Stimulated activated CD8-positive, alpha-beta memory T cell treated with anti-CD3 and anti-CD28 coated beads, Interleukin-4, amount 100 ng/mL, for 4 hours (primary cell): ENCODE results near the gene ERBB4.
"Not testable (repeated sequence)": the region's sequence is repeated elsewhere in the genome, so short reads cannot be mapped to it uniquely, and the experiment has no call there.

Experiments
- DNase-seq, 2 donors: peaks; one replicate each; pipeline ENCODE4 v3.0.0-alpha.2; 2020; ENCODE audit warnings: low read depth in 2 of 2, low spot score in 1 of 2

The ERBB4 gene

DNA sequence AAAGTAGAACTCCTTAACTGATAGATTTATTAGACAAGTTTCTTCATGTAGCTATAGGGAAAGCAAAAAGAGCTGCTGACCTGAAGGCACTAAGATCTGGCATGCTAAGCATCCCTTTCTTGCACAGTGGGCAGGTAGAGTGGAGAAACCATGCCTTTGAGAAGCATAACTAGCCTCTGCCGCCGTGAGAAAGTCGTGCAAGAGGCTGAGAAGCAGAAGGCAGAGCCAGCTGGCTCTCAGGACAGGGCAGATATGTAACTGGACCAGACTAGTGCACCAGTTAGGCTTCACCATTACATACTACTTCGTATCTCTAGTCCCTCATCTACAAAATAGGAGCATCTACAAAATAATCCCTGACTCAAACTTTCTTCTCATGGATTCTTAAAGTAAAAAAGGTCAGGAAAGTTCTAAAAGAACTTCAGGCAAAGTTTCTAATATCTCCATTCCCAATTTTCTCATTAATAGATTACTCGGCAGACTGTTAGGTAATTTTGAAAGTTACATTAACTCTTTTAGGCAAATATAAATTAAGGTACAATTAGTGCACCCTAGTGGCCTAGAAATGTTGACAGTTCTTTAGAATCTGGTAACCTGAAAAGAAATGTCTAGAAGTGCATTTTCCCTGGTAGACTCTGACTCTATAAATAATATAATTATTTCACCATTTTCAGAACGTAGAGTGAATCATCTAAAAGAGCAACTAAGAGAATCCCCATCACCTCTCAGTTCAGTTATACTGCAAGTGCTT is 10.3 kb downstream of the ERBB4 start:
- no peak for DNase-seq

GRCh38 chr2:212526059-212526458 is 12.5 kb downstream of the ERBB4 start:
- no peak for DNase-seq

GRCh38 chr2:212523756-212524155 is 14.8 kb downstream of the ERBB4 start:
- no peak for DNase-seq

GRCh38 chr2:212520340-212520739 is 18.3 kb downstream of the ERBB4 start:
- no peak for DNase-seq

DNA sequence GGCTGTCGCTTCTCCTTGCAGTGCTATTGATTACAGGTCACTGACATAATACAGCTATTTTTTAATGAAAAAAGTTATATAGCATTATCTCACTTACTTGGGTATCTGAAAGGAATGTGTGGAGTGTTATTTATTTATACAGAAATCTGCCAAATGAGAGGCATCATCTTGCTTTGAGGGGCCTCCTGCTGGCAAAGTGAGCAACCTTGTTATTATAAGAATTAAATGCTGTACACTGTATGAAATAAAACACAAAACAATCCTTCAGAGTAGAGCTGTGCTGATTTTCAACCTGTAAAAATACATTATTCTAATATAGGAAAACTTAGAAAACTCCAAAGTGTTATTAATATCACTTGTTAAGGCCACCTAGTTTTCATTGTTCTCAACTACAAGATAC is 20.9 kb downstream of the ERBB4 start:
- DNase-seq, result no peak

GRCh38 chr2:212505586-212505985 is 33.0 kb downstream of the ERBB4 start:
- no peak for DNase-seq

- no peak for DNase-seq
Observed at GRCh38 chr2:212495046-212495445, 43.6 kb downstream of the ERBB4 start.

DNA sequence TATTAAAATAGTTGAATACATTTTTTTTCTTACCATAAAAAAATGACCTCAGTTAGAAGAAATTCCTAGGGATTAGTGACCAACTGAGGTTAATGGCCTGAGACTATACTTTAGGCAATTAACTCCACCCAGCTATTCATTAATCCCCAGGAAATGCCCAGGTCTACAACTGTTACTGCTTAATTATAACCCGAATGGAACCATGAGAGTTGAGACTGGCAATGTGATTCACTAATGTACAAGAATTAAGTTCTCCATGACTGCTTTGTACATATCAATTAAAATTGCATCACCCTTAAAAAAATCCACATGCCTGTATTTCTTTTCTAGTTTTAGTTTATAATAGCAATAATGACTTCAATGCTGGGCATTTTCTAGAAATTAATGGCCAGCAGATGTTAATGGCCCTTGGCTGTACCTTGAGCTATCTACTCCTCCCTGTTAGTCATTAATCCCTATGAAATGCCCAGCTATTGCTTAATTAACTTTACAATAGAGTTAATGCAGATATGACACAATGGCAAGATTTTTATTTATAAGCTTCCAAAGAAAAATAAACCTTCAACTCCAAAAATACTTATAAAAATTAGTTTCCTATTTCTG is 44.1 kb downstream of the ERBB4 start:
- no peak for DNase-seq

DNA sequence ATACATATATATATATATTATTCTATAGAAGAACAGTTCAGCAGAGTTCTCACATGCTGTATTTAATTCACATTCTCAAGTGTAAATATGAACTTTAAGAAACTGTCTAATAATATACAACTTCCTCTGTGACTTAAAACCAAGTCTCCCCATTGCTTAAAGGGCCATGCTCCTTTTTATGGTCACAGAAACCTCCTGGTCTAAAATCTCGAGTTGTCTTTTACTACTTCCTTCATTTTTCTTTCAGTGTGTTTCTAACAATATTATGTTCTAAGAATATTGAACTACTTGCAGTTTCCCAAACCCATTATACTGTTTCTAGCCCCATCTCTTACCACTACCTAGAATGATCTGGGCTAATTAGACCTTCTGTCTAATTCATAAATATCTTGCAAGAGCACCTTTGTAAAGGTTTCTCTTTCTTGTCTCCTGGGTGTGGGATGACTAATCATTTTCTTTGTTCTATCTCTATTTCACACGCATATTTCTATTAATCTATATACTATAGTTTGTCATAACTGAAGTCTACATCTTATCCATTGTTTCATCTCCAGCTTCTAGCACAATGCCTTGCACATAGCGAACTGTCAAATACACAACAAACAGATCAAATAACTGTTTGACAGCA is 48.8 kb downstream of the ERBB4 start:
- DNase-seq, result no peak

DNA sequence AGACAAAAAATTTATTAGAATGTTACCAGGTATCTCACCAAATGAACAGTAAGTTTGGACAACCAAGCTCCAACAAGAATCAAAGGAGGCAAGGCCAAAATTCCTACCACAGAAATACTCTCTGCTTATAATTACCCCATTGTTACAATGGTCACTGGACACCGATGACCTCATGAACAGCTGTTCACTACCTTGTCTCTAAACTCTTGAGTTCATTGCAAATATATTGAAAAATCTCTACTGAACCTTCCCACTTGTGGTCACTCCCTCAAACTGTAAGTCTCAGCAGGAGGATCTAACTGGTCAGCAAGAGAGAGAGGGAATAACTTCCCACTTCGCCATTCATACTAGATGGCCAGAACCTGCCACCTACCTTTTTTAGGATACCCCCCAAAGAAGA is 50.0 kb downstream of the ERBB4 start:
- DNase-seq, result no peak

DNA sequence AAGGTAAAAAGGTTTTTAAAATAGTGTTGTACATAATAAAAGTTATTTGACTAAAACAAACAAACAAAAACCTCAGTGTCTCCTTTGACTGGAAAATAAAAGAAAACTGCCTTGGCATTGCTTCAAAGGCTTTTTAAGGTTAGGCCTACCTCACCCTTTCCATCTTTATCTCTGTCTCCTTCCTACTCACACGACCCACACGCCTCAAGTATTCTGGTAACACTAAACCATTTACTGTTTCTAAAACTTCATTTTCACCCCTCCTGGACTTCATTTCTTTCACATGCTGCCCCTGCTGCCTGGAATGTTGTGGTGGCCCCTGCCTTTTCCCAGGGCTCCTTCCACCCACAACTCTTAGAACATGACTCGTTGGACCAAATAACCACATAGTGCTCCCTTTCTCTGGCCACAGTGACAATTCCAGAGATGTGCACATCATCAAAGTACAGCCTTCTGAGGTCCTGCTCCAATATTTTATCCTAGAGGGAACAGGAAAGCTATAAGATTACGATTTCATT is 54.0 kb downstream of the ERBB4 start:
- DNase-seq, result no peak

DNA sequence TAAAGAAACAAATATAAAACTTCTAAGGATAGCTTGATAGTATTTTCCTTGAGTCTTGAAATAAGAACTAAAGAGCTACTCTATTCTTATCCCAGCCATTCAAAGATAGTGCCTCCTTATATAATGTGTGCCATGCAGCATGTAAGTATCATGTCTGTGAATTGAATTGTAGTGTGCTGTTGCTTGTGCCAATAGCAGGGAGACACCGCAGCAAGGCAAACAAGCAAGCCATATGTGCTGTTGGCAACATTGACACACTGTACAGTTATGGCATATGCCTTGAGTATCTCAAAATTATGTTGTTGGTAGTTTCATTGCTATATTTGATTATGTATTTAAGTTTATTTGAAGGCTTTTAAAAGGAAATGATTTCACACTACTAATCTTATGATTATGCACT is 58.2 kb downstream of the ERBB4 start:
- no peak for DNase-seq

DNA sequence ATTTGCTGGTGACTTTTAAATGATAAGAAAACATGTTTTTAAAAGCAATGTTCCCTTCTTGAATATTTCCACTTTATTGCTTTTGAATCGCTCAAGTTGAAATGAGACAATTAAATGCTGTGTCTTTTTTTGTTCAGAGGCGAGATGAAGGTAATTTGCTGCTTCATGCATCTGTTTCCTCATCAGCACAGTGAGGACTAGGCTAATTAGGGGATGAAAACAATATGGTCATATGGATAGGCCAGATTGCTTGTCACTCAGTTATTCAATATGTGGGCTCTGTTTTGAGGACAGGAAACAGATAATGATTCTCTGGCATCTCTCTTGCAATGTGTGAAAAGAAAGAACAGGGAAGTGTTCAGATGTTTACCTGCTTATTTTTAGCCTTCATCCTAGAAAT is 61.0 kb downstream of the ERBB4 start:
- DNase-seq, result no peak

DNA sequence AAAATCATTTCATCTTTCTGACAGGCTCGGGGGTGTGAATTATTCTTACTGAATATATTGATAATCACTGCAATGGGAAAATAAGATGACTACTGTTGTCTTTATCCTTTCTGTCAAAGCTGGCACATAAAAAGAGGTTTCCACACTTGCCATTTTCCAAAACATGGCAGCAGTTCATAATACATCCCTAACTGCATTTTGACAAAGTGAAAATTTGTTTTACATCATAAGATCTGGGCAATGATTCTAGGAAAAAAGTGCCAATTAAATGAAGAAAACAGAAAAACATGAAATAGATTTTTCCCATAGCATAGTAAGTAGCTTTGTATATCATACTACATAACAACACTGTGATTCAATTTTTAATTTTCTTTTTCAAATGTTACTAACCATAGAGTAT is 65.4 kb downstream of the ERBB4 start:
- DNase-seq, result no peak

DNA sequence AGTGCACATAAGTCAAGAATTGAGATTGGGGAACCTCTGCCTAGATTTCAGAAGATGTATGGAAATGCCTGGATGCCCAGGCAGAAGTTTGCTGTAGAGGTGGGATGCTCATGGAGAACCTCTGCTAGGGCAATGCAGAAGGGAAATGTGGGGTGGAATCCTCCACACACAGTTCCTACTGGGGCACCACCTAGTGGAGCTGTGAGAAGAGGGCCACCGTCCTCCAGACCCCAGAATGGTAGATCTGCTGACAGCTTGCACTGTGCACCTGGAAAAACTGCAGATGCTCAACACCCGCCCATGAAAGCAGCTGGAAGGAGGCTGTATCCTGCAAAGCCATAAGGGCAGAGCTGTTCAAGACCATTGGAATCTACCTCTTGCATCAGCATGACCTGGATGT is 71.1 kb downstream of the ERBB4 start:
- not testable (repeated sequence) for DNase-seq

- DNase-seq, result no peak
Observed at GRCh38 chr2:212465456-212465855, 73.1 kb downstream of the ERBB4 start.

DNA sequence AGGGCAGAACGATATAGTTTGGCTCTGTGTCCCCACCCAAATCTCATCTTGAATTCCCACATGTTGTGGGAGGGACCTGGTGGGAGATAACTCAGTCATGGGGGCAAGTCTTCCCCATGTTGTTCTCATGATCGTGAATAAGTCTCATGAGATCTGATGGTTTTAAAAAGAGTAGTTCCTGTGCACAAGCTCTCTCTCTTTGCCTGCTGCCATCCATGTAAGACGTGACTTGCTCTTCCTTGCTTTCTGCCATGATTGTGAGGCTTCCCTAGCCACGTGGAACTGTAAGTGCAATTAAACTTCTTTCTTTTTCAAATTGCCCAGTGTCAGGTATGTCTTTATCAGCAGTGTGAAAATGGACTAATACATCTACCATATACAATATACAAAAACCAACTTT is 76.9 kb downstream of the ERBB4 start:
- DNase-seq, result not testable (repeated sequence)

DNA sequence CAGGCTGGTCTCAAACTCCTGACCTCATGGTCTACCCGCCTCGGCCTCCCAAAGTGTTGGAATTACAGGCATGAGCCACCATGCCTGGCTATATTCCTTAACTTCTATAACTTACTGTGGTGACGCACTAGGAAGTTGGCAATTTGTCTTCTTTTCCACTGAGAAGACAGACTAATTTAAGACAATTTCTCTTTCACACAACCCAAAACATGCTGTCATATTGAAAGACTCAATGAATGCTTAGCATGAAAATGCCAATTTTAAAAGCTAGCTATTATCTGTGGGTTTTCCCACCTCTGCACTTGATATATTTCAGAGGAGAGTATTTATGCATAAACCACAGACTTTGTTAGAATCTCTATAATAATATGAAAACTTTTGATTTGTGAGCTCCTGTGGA is 84.5 kb downstream of the ERBB4 start:
- DNase-seq, result no peak

DNA sequence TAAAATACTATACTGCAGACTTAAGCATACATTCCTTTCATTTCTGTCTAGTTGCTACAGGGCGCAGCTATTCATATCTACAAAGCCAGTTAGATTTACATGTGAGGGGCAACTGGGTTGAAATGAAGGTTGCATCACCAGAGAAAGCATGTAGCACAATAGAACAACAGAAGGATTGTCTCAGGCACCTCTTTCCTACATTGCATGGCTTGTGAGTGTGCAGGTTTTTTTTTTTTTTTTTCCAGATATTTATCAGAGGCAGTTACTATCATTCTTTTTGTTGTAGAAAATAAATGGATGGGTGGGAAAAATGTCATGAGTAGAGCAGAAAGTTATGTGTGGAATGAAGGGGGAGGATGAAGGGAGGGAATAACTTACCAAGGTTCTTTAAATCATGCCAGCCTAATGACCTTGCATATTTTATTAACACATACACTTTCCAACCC is 86.8 kb downstream of the ERBB4 start:
- DNase-seq, result no peak

DNA sequence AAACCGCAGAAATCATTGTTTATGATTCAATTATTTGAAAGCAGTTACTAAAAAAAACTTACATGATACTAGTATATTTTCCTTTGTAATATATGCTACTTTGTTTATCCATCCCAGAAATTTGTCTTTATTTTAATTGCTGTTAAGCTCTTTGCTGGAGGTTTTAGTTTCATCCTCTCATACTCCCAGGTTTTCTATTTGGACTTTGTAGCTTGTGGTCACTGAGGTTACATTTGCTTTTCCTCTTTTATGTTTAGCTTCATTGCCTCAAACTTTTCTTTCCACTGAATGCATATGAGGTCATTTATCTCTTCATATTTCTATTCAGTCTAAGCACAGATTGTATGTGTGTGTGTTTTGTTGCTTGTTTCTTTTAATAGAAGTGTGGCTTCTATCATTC is 89.9 kb downstream of the ERBB4 start:
- no peak for DNase-seq

DNA sequence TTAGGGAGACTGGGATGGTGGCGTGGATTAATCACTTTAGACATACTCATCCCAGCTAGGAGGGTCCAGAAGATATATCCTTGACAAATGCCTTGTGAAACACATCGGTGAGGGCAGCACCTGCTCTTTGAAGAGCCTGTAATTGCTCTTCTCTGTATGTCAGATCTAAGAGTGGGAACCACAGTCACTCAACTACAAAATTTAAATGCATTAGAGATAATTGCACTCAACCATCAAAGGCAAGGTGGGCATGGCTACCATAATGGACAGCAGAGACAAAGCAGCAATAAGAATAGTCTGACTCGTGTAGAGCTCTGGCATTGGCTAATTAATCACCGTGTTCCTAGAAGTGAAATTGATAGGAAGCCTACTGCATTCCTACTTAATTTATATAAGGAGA is 96.8 kb downstream of the ERBB4 start:
- no peak for DNase-seq

DNA sequence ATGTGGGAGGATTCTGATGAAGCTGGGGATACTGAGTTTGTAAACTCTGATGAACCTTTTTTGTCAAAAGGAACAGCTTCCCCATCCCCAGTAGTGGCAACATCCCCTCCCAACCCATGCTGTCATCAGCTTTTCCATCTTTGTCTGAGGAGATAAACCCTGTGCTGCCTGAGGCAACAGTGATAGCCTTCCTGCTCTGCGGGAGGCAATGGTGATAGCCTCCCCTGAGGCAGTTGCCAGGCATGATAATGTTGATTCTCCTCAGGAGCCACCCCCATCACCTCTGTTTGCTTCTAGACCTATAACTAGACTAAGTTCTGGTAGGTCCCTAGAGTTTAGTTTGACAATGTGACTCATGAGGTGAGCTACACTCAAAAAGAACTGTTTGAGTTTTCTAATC is 97.5 kb downstream of the ERBB4 start:
- DNase-seq, result no peak
